ENCODE data around the gene SEL1L2.

The SEL1L2 gene

GRCh38 chr20:14012671-14013070 lies 22.3 kb upstream of the SEL1L2 start:
- H3K9me3 ChIP-seq (ENCODE audit: control insufficient read depth, insufficient read depth, low read depth, low read length) = no peaks in the 10 kb centered on the region

GRCh38 chr20:14009208-14009607 lies 18.8 kb upstream of the SEL1L2 start:
- no peak for TF ChIP-seq ZNF768 (tag by site-specific recombination; IDR thresholded peaks at IDR 0.05)
- no peak for TF ChIP-seq ZNF521 (tag by site-specific recombination; IDR thresholded peaks at IDR 0.05)
- peak; percentile 48; the same call in 1 of the 2 replicates for TF ChIP-seq ZNF184 (tag by site-specific recombination; IDR thresholded peaks at IDR 0.05)
- TF ChIP-seq PRDM1 (tag by site-specific recombination; IDR thresholded peaks at IDR 0.05) = no peak
- TF ChIP-seq IKZF3 (tag by site-specific recombination; IDR thresholded peaks at IDR 0.05) = no peak
- no peak for TF ChIP-seq SCRT1 (tag by site-specific recombination; IDR thresholded peaks at IDR 0.05; ENCODE audit: borderline replicate concordance)
- TF ChIP-seq ZNF221 (tag by site-specific recombination; IDR thresholded peaks at IDR 0.05; ENCODE audit: borderline replicate concordance) = no peak
- H3K27ac ChIP-seq (ENCODE audit: extremely low read depth, low read depth, low read length) = no peak overlapping the region
- H3K4me1 ChIP-seq (ENCODE audit: control insufficient read depth, insufficient read depth, low read length) = no peaks in the 10 kb centered on the region
- H3K4me3 ChIP-seq (ENCODE audit: low read depth, low read length) = no peak overlapping the region
- ChIA-PET CTCF (no interaction called here), POLR2A (interaction anchor here (0.6 kb wide), 1 partner anchor 11 kb away, joined by 3 read pairs; no protein-coding TSS in a partner anchor)
- no peaks in the 10 kb centered on the region; a peak in 1 of 3 replicates for H3K36me3 ChIP-seq (ENCODE audit: control insufficient read depth in 2 of 2, insufficient read depth in 1 of 2, low read length in 2 of 2)
- H3K9me3 ChIP-seq (ENCODE audit: control insufficient read depth, insufficient read depth, low read depth, low read length) = no peaks in the 10 kb centered on the region

More at GRCh38 chr20:14012671-14013070, 22.3 kb upstream of the SEL1L2 start:
- ChIA-PET POLR2A (no interaction called here), CTCF (interaction anchor here (0.8 kb wide), 1 partner anchor 18 kb away, joined by 3 read pairs; no protein-coding TSS in a partner anchor)
- TF ChIP-seq ZNF362 (tag by site-specific recombination; IDR thresholded peaks at IDR 0.05) (no peak), ZSCAN4 (tag by site-specific recombination; IDR thresholded peaks at IDR 0.05) (no peak), ZNF280D (tag by site-specific recombination; IDR thresholded peaks at IDR 0.05) (no peak), ZNF391 (tag by site-specific recombination; IDR thresholded peaks at IDR 0.05; ENCODE audit: borderline replicate concordance, low read depth) (no peak), ZNF174 (tag by site-specific recombination; IDR thresholded peaks at IDR 0.05) (no peak), ZNF155 (tag by site-specific recombination; IDR thresholded peaks at IDR 0.05) (no peak)
- H3K27ac ChIP-seq (ENCODE audit: extremely low read depth, low read depth, low read length) = no peak overlapping the region
- no peaks in the 10 kb centered on the region; a peak in 1 of 3 replicates for H3K36me3 ChIP-seq (ENCODE audit: control insufficient read depth in 2 of 2, insufficient read depth in 1 of 2, low read length in 2 of 2)
- no peak overlapping the region for H3K4me3 ChIP-seq (ENCODE audit: low read depth, low read length)
- H3K4me1 ChIP-seq (ENCODE audit: control insufficient read depth, insufficient read depth, low read length) = no peaks in the 10 kb centered on the region

DNA sequence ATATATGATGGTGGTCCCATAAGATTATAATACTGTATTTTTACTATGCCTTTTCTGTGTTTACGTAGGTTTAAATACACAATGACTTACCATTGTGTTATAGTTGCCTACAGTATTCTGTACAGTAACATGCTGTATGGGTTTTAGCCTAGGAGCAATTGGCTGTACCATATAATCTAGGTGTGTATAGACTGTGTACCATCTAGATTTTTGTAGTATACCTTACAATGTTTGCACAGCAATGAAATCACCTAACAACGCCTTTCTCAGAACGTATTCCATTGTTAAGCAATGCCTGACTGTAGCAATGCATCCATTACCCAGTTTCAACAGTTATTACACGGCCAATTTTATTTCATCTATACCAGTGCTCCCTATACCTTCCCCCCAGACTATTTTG lies 15.6 kb upstream of the SEL1L2 start:
- no peaks in the 10 kb centered on the region for H3K9me3 ChIP-seq (ENCODE audit: control insufficient read depth, insufficient read depth, low read depth, low read length)
- H3K4me1 ChIP-seq (ENCODE audit: control insufficient read depth, insufficient read depth, low read length) = no peaks in the 10 kb centered on the region
- H3K36me3 ChIP-seq (ENCODE audit: control insufficient read depth in 2 of 2, insufficient read depth in 1 of 2, low read length in 2 of 2) = no peaks in the 10 kb centered on the region
- ChIA-PET POLR2A (no interaction called here), CTCF (no interaction called here)
- no peak overlapping the region for H3K4me3 ChIP-seq (ENCODE audit: low read depth, low read length)
- no peak overlapping the region for H3K27ac ChIP-seq (ENCODE audit: extremely low read depth, low read depth, low read length)
- TF ChIP-seq ZNF544 (tag by site-specific recombination; IDR thresholded peaks at IDR 0.05) (no peak), ZNF660 (tag by site-specific recombination; IDR thresholded peaks at IDR 0.05) (no peak), ZNF132 (tag by site-specific recombination; IDR thresholded peaks at IDR 0.05; ENCODE audit: borderline replicate concordance) (no peak), TCF7L2 (IDR thresholded peaks at IDR 0.05; ENCODE audit: borderline replicate concordance, low read depth, low read length) (no peak), ZXDB (tag by site-specific recombination; IDR thresholded peaks at IDR 0.05) (no peak), BCL6B (tag by site-specific recombination; IDR thresholded peaks at IDR 0.05) (no peak), ZNF354C (tag by site-specific recombination; IDR thresholded peaks at IDR 0.05; ENCODE audit: borderline replicate concordance, low read depth) (no peak), HOXD13 (CRISPR knock-in tag; IDR thresholded peaks at IDR 0.05; ENCODE audit: borderline replicate concordance) (no peak), KLF7 (tag by site-specific recombination; IDR thresholded peaks at IDR 0.05; ENCODE audit: borderline replicate concordance) (no peak)
- TF ChIP-seq, protein P1, sequence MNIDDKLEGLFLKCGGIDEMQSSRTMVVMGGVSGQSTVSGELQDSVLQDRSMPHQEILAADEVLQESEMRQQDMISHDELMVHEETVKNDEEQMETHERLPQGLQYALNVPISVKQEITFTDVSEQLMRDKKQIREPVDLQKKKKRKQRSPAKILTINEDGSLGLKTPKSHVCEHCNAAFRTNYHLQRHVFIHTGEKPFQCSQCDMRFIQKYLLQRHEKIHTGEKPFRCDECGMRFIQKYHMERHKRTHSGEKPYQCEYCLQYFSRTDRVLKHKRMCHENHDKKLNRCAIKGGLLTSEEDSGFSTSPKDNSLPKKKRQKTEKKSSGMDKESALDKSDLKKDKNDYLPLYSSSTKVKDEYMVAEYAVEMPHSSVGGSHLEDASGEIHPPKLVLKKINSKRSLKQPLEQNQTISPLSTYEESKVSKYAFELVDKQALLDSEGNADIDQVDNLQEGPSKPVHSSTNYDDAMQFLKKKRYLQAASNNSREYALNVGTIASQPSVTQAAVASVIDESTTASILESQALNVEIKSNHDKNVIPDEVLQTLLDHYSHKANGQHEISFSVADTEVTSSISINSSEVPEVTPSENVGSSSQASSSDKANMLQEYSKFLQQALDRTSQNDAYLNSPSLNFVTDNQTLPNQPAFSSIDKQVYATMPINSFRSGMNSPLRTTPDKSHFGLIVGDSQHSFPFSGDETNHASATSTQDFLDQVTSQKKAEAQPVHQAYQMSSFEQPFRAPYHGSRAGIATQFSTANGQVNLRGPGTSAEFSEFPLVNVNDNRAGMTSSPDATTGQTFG (tag by site-specific recombination; IDR thresholded peaks at IDR 0.05; ENCODE audit: borderline replicate concordance) = no peak
